Body of pancreas (tissue), 4 donors: ENCODE results near the gene SERPINA4. TPM values are rescaled to one million over a fixed set of nuclear protein-coding genes. Genes with fewer than 3 reads are reported as not detected.
A peak's percentile ranks its signal among the peaks of the same experiment; 100 is the strongest.

Source experiments
- ATAC-seq: fragments of 150-250 bp; one replicate; pipeline ENCODE4 v1.9.1; 2016
- DNase-seq, 4 donors: peaks; one replicate each; pipeline ENCODE4 v3.0.0-alpha.2; 2019
- H3K27ac ChIP-seq, 4 donors: fragments of 200-600 bp; sonication (generic); 1 replicate in 3 of 4; 2 replicates in 1 of 4; pipeline versions ENCODE4 v1.5.1 to v1.6.1; 2016 to 2019; ENCODE audit warnings: mild to moderate bottlenecking in 1 of 4, mixed read lengths in 1 of 4, moderate library complexity in 1 of 4
- H3K27me3 ChIP-seq, 2 donors: fragments of 200-600 bp; sonication (generic); one replicate each; pipeline ENCODE4 v1.6.0; 2016; ENCODE audit warnings: mild to moderate bottlenecking in 1 of 2
- H3K36me3 ChIP-seq, 2 donors: fragments of 200-600 bp; sonication (generic); replicated peaks in 1 of 2; 2 replicates each; pipeline ENCODE4 v1.5.1; 2016; ENCODE audit warnings: low read depth in 2 of 2; ENCODE audit not compliant: insufficient read depth in 1 of 2
- H3K4me1 ChIP-seq: fragments of 200-600 bp; sonication (generic); one replicate; pipeline ENCODE4 v1.6.0; 2016
- H3K4me3 ChIP-seq, 2 donors: fragments of 200-600 bp; sonication (generic); 1 replicate in 1 of 2; 2 replicates in 1 of 2; pipeline ENCODE4 v1.5.1; 2016 to 2019
- H3K9me3 ChIP-seq, 3 donors: fragments of 200-600 bp; sonication (generic); 1 replicate in 2 of 3; 2 replicates in 1 of 3; pipeline ENCODE4 v1.5.1; 2016
- CTCF ChIP-seq, 7 experiments: fragments of 450-650 bp in 4 of 7; fragments of 200-600 bp in 3 of 7; sonication (generic) in 3 of 7; IDR thresholded peaks; one replicate each; pipeline ENCODE4 v1.5.1; 2016 to 2019; ENCODE audit warnings: antibody characterized with exemption in 7 of 7
- POLR2A ChIP-seq, 3 donors: fragments of 450-650 bp; IDR thresholded peaks; one replicate each; pipeline ENCODE4 v1.6.1; 2016; ENCODE audit warnings: antibody characterized with exemption in 3 of 3, mild to moderate bottlenecking in 2 of 3
- WGBS, 2 donors: methylation state at CpG; one replicate each; pipeline ENCODE4 v1.1.5; 2017; 5-methylcytosine and 5-hydroxymethylcytosine counted together
- intact Hi-C: fragments of 100-400 bp; cut with DNase I; formaldehyde crosslinking; loops from one replicate; pipeline ENCODE4 v1.15.1; 2023
- total RNA-seq, 2 donors: library from RNA; depleted of rRNA; stranded (reverse); fragments of >200 nt; gene quantifications; one replicate each; pipeline ENCODE4 v1.1.0, GENCODE V29; 2016

The SERPINA4 gene
- total RNA-seq, 2 donors from 2014 or later: 42.8 to 57.6 TPM

- WGBS, 2 donors: 96 to 97% methylated on average over 7 of the region's 7 CpGs
- intact Hi-C loops: no loop called here
- H3K27ac ChIP-seq: peak overlapping the region in 3 of 4 donors; percentile 54 to 99 (median 59)
Observed at GRCh38 chr14:94594441-94594840, 33.2 kb downstream of the SERPINA4 start.

GRCh38 chr14:94595912-94596311, 34.7 kb downstream of the SERPINA4 start:
- no peak for TF ChIP-seq POLR2A (IDR thresholded peaks at IDR 0.05)
- no peak for TF ChIP-seq CTCF (IDR thresholded peaks at IDR 0.05)
- H3K27ac ChIP-seq: peak overlapping the region in 2 of 4 donors; percentile 10 to 99
- 44 to 75% methylated on average over 2 of the region's 2 CpGs for WGBS, 2 donors
- no peak for ATAC-seq
- H3K9me3 ChIP-seq: no peaks in the 10 kb centered on the region
- H3K4me1 ChIP-seq: peaks cover 84% of the 10 kb centered on the region
- DNase-seq: no peak
- no peaks in the 10 kb centered on the region for H3K27me3 ChIP-seq
- no peaks in the 10 kb centered on the region for H3K36me3 ChIP-seq
- H3K4me3 ChIP-seq: no peak overlapping the region
- intact Hi-C loops: no loop called here

More at GRCh38 chr14:94594441-94594840, 33.2 kb downstream of the SERPINA4 start:
- TF ChIP-seq POLR2A (IDR thresholded peaks at IDR 0.05) (no peak), CTCF (IDR thresholded peaks at IDR 0.05) (no peak)
- no peak for DNase-seq
- Histone ChIP-seq H3K4me3 (no peak overlapping the region), H3K36me3 (no peaks in the 10 kb centered on the region), H3K27me3 (no peaks in the 10 kb centered on the region), H3K9me3 (no peaks in the 10 kb centered on the region), H3K4me1 (peaks cover 69% of the 10 kb centered on the region)
- no peak for ATAC-seq

- intact Hi-C loops: no loop called here
- ATAC-seq: no peak
- TF ChIP-seq POLR2A (IDR thresholded peaks at IDR 0.05): no peak
- no peak for TF ChIP-seq CTCF (IDR thresholded peaks at IDR 0.05)
- WGBS, 2 donors: 82 to 92% methylated on average over 9 of the region's 9 CpGs
- no peaks in the 10 kb centered on the region for H3K36me3 ChIP-seq
- H3K27me3 ChIP-seq: no peaks in the 10 kb centered on the region
- peak overlapping the region in 3 of 4 donors; percentile 10 to 99 (median 94) for H3K27ac ChIP-seq
- H3K4me1 ChIP-seq: peaks cover 86% of the 10 kb centered on the region
- DNase-seq: no peak
- no peaks in the 10 kb centered on the region for H3K9me3 ChIP-seq
- H3K4me3 ChIP-seq: no peak overlapping the region
Observed at GRCh38 chr14:94596361-94596760, 35.1 kb downstream of the SERPINA4 start.

- ATAC-seq (no peak), DNase-seq (no peak)
- WGBS, 2 donors: 73 to 80% methylated on average over 4 to 5 of the region's 5 CpGs
- Histone ChIP-seq H3K4me3 (no peak overlapping the region), H3K9me3 (no peaks in the 10 kb centered on the region), H3K4me1 (peaks cover 96% of the 10 kb centered on the region), H3K27me3 (no peaks in the 10 kb centered on the region), H3K27ac (peak overlapping the region; percentile 94 to 99 (median 98)), H3K36me3 (no peaks in the 10 kb centered on the region)
- intact Hi-C loops: no loop called here
- TF ChIP-seq CTCF (IDR thresholded peaks at IDR 0.05) (no peak), POLR2A (IDR thresholded peaks at IDR 0.05) (no peak)
Observed at GRCh38 chr14:94597788-94598187, 36.5 kb downstream of the SERPINA4 start.

GRCh38 chr14:94598506-94598815, 37.2 kb downstream of the SERPINA4 start:
- no peak for ATAC-seq
- intact Hi-C loops: no loop called here
- peaks cover 89% of the 10 kb centered on the region for H3K4me1 ChIP-seq
- no peaks in the 10 kb centered on the region for H3K36me3 ChIP-seq
- no peaks in the 10 kb centered on the region for H3K9me3 ChIP-seq
- H3K27me3 ChIP-seq: no peaks in the 10 kb centered on the region
- peak overlapping the region; percentile 94 to 99 (median 98) for H3K27ac ChIP-seq
- no peak overlapping the region for H3K4me3 ChIP-seq
- WGBS, 2 donors: 51 to 60% methylated on average over 7 of the region's 7 CpGs
- DNase-seq: no peak
- TF ChIP-seq POLR2A (IDR thresholded peaks at IDR 0.05): no peak
- no peak for TF ChIP-seq CTCF (IDR thresholded peaks at IDR 0.05)
